ENCODE data around the gene FAM98C. TPM values are rescaled to one million over a fixed set of nuclear protein-coding genes. Genes with fewer than 3 reads are reported as not detected.

Gene FAM98C
- total RNA-seq, 1 experiment from 2014 or later: 10.2 TPM

DNA sequence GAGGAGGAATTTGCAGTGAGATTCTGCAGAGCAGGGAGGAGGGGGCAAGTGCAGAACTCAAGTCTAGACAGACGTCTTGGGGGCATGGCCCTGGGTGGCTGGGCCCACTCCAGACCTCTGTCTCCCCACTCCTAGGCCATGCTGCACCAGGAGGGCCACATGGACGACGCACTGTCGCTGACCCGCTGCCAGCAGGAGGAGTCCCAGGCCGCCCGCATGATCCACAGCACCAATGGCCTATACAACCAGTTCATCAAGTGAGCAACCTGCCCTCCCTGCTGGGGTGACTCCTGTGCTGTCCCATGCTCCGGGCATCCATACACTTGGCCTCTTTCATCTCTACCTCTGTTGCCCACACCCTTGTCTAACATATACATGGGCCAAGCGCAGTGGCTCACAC, 48.7 kb downstream of the FAM98C start:
- Mint-ChIP-seq H3K27me3 (ENCODE audit: low read depth) (no peaks in the 10 kb centered on the region; the same call in 1 of the 2 replicates), H3K9me3 (peaks cover 5% of the 10 kb centered on the region), H3K4me1 (peaks cover 9% of the 10 kb centered on the region), H3K4me3 (no peak overlapping the region), H3K27ac (no peak overlapping the region), H3K36me3 (peaks cover 52% of the 10 kb centered on the region)
- DNase-seq (ENCODE audit: low spot score) (no peak), ATAC-seq (no peak)
- TF ChIP-seq ZNF671 (CRISPR knock-in tag; IDR thresholded peaks at IDR 0.05) (no peak), JUN (CRISPR knock-in tag; IDR thresholded peaks at IDR 0.05) (no peak), NR1H2 (CRISPR knock-in tag; IDR thresholded peaks at IDR 0.05) (no peak), TP53 (CRISPR knock-in tag; IDR thresholded peaks at IDR 0.05) (no peak), ZNF121 (CRISPR knock-in tag; IDR thresholded peaks at IDR 0.05) (peak; percentile 76)
- ChIA-PET POLR2A (no interaction called here), CTCF (interaction anchor here (5.3 kb wide), 1 partner anchor 49 kb away, joined by 64 read pairs; the partner anchor contains the start of gene FAM98C)

DNA sequence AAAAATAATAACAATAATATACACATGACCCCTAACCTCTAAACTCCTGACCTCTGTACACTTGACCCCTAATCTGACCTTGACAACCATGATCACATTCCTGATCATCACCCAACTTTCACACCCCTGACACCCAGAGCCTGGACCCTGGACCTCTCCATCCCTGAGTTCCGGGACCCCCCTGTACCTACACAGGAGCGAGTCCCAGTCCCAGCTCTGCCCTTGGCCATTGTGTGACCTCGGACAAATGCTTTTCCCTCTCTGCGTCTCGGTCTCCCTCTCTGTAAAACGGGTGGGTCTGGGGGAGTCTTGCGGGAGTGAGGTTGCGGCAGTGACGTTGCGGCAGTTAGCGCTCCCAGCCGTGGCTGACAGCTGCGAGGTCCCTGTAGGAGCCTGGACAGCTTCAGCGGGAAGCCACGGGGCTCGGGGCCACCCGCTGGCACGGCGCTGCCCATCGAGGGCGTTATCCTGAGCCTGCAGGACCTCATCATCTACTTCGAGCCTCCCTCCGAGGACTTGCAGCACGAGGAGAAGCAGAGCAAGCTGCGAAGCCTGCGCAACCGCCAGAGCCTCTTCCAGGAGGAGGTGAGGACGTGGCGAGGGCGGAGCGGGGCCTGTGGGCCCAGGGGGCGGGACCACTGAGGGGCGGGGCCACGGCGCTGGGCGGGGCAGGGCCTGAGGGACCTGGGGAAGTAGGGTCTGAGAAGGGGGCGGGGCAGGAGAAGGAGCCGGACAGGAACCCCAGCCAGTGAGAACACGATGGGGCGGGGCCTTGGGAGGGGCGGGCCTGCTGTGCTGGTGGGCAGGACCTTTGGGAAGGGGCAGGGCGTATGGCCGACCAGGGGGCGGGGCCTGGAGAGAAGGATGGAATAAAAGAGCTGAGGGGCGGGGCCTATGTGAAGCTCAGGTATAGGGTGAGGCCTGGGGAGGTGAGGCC, 49.8 kb downstream of the FAM98C start:
- Mint-ChIP-seq H3K9me3 (peaks cover 5% of the 10 kb centered on the region), H3K4me3 (no peak overlapping the region), H3K4me1 (peaks cover 9% of the 10 kb centered on the region), H3K27me3 (ENCODE audit: low read depth) (no peaks in the 10 kb centered on the region; the same call in 1 of the 2 replicates), H3K27ac (peak overlapping the region; percentile 86), H3K36me3 (peaks cover 59% of the 10 kb centered on the region)
- CTCF ChIA-PET: interaction anchor here (0.6 to 5.3 kb wide), 12 partner anchors 13 to 478 kb away, joined by 3 to 64 read pairs (median 4); partner anchors contain the start of genes EIF3K, FAM98C, GGN and MRPS12
- ATAC-seq: peak; percentile 98
- DNase-seq (ENCODE audit: low spot score): peak; percentile 100
- POLR2A ChIA-PET: interaction anchor here (0.6 to 1.0 kb wide), 6 partner anchors 17 to 477 kb away, joined by 3 to 8 read pairs (median 3); partner anchors contain the start of gene FAM98C
- TF ChIP-seq, protein P1, sequence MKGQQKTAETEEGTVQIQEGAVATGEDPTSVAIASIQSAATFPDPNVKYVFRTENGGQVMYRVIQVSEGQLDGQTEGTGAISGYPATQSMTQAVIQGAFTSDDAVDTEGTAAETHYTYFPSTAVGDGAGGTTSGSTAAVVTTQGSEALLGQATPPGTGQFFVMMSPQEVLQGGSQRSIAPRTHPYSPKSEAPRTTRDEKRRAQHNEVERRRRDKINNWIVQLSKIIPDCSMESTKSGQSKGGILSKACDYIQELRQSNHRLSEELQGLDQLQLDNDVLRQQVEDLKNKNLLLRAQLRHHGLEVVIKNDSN (CRISPR knock-in tag; IDR thresholded peaks at IDR 0.05): no peak
- TF ChIP-seq PRRX2 (CRISPR knock-in tag; IDR thresholded peaks at IDR 0.05): no peak
- no peak for TF ChIP-seq JUN (CRISPR knock-in tag; IDR thresholded peaks at IDR 0.05)
- no peak for TF ChIP-seq CREB1 (CRISPR knock-in tag; IDR thresholded peaks at IDR 0.05)
- TF ChIP-seq, protein P2, sequence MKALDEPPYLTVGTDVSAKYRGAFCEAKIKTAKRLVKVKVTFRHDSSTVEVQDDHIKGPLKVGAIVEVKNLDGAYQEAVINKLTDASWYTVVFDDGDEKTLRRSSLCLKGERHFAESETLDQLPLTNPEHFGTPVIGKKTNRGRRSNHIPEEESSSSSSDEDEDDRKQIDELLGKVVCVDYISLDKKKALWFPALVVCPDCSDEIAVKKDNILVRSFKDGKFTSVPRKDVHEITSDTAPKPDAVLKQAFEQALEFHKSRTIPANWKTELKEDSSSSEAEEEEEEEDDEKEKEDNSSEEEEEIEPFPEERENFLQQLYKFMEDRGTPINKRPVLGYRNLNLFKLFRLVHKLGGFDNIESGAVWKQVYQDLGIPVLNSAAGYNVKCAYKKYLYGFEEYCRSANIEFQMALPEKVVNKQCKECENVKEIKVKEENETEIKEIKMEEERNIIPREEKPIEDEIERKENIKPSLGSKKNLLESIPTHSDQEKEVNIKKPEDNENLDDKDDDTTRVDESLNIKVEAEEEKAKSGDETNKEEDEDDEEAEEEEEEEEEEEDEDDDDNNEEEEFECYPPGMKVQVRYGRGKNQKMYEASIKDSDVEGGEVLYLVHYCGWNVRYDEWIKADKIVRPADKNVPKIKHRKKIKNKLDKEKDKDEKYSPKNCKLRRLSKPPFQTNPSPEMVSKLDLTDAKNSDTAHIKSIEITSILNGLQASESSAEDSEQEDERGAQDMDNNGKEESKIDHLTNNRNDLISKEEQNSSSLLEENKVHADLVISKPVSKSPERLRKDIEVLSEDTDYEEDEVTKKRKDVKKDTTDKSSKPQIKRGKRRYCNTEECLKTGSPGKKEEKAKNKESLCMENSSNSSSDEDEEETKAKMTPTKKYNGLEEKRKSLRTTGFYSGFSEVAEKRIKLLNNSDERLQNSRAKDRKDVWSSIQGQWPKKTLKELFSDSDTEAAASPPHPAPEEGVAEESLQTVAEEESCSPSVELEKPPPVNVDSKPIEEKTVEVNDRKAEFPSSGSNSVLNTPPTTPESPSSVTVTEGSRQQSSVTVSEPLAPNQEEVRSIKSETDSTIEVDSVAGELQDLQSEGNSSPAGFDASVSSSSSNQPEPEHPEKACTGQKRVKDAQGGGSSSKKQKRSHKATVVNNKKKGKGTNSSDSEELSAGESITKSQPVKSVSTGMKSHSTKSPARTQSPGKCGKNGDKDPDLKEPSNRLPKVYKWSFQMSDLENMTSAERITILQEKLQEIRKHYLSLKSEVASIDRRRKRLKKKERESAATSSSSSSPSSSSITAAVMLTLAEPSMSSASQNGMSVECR (CRISPR knock-in tag; IDR thresholded peaks at IDR 0.05; ENCODE audit: borderline replicate concordance): no peak
- no peak for TF ChIP-seq ATF1 (CRISPR knock-in tag; IDR thresholded peaks at IDR 0.05)
- TF ChIP-seq, protein P3, sequence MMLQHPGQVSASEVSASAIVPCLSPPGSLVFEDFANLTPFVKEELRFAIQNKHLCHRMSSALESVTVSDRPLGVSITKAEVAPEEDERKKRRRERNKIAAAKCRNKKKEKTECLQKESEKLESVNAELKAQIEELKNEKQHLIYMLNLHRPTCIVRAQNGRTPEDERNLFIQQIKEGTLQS (CRISPR knock-in tag; conservative IDR thresholded peaks at IDR 0.05): no peak
- TF ChIP-seq ZNF423 (CRISPR knock-in tag; IDR thresholded peaks at IDR 0.05): no peak
- peak; percentile 74 for TF ChIP-seq SP1 (CRISPR knock-in tag; conservative IDR thresholded peaks at IDR 0.05)
- no peak for TF ChIP-seq GRHL2 (CRISPR knock-in tag; IDR thresholded peaks at IDR 0.05; ENCODE audit: insufficient replicate concordance, severe bottlenecking)
- TF ChIP-seq, protein P4, sequence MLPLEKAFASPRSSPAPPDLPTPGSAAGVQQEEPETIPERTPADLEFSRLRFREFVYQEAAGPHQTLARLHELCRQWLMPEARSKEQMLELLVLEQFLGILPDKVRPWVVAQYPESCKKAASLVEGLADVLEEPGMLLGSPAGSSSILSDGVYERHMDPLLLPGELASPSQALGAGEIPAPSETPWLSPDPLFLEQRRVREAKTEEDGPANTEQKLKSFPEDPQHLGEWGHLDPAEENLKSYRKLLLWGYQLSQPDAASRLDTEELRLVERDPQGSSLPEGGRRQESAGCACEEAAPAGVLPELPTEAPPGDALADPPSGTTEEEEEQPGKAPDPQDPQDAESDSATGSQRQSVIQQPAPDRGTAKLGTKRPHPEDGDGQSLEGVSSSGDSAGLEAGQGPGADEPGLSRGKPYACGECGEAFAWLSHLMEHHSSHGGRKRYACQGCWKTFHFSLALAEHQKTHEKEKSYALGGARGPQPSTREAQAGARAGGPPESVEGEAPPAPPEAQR (CRISPR knock-in tag; IDR thresholded peaks at IDR 0.05): no peak
- TF ChIP-seq, protein P5, sequence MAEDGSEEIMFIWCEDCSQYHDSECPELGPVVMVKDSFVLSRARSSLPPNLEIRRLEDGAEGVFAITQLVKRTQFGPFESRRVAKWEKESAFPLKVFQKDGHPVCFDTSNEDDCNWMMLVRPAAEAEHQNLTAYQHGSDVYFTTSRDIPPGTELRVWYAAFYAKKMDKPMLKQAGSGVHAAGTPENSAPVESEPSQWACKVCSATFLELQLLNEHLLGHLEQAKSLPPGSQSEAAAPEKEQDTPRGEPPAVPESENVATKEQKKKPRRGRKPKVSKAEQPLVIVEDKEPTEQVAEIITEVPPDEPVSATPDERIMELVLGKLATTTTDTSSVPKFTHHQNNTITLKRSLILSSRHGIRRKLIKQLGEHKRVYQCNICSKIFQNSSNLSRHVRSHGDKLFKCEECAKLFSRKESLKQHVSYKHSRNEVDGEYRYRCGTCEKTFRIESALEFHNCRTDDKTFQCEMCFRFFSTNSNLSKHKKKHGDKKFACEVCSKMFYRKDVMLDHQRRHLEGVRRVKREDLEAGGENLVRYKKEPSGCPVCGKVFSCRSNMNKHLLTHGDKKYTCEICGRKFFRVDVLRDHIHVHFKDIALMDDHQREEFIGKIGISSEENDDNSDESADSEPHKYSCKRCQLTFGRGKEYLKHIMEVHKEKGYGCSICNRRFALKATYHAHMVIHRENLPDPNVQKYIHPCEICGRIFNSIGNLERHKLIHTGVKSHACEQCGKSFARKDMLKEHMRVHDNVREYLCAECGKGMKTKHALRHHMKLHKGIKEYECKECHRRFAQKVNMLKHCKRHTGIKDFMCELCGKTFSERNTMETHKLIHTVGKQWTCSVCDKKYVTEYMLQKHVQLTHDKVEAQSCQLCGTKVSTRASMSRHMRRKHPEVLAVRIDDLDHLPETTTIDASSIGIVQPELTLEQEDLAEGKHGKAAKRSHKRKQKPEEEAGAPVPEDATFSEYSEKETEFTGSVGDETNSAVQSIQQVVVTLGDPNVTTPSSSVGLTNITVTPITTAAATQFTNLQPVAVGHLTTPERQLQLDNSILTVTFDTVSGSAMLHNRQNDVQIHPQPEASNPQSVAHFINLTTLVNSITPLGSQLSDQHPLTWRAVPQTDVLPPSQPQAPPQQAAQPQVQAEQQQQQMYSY (CRISPR knock-in tag; IDR thresholded peaks at IDR 0.05): no peak
- TF ChIP-seq, protein P6, sequence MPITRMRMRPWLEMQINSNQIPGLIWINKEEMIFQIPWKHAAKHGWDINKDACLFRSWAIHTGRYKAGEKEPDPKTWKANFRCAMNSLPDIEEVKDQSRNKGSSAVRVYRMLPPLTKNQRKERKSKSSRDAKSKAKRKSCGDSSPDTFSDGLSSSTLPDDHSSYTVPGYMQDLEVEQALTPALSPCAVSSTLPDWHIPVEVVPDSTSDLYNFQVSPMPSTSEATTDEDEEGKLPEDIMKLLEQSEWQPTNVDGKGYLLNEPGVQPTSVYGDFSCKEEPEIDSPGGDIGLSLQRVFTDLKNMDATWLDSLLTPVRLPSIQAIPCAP (CRISPR knock-in tag; IDR thresholded peaks at IDR 0.05): no peak
- no peak for TF ChIP-seq RELA (CRISPR knock-in tag; IDR thresholded peaks at IDR 0.05; ENCODE audit: borderline replicate concordance)
- TF ChIP-seq, protein P7, sequence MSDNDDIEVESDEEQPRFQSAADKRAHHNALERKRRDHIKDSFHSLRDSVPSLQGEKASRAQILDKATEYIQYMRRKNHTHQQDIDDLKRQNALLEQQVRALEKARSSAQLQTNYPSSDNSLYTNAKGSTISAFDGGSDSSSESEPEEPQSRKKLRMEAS (CRISPR knock-in tag; IDR thresholded peaks at IDR 0.05): peak; percentile 87
- TF ChIP-seq, protein P8, sequence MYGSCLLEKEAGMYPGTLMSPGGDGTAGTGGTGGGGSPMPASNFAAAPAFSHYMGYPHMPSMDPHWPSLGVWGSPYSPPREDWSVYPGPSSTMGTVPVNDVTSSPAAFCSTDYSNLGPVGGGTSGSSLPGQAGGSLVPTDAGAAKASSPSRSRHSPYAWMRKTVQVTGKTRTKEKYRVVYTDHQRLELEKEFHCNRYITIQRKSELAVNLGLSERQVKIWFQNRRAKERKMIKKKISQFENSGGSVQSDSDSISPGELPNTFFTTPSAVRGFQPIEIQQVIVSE (CRISPR knock-in tag; IDR thresholded peaks at IDR 0.05; ENCODE audit: borderline replicate concordance): no peak

All from WTC11 (cell line).